GM19099 (cell line): Measurements from ENCODE around the gene MUC4.

ENCODE experiments used
- POLR2A ChIP-seq: IDR thresholded peaks from 3 replicates; pipeline ENCODE4 v1.6.1; 2011; ENCODE audit warnings: low read depth; ENCODE audit not compliant: insufficient read length; ENCODE audit errors: extremely low read depth

Gene MUC4

DNA sequence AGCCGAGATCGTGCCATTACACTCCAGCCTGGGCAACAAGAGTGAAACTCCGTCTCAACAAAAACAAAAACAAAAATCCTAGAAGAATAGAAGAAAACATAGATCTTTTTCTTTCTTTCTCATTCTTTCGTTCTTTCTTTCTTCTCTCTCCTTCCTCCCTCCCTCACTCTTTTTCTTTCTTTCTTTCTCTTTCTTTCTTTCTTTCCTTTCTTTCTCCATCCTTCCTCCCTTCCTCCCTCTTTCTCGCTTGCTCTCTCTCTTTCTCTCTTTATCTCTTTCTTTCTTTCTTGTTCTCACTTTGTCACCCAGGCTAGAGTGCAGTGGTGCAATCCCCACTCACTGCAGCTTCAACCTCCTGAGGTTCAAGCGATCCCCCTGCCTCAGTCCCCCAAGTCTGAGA is 33.8 kb upstream of the MUC4 start:
- TF ChIP-seq POLR2A, result no peak

DNA sequence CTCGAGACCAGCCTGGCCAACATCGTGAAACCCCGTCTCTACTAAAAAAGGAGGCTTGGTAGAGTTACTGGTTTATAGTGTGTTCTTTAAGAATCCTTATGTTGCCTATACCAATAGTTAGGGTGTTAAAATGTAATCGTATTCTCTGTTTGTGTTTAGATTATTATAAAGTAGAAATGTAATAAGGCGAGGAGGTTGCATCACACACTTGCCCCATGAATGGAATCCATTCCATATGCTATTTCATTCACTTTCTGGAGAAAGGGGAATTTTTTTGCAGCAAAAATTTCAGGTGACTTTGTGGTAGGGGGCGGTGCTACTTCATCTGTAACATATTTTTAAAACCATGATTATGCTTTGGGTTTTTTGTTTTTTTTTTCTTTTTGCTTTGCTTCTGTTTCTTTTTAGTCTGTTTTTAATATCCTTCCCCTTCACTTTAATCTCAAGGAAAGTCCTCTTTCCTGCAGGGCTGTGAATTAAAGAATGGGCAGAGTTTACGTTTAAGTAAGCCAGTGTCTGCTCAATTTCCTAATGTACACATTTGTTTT is 33.0 kb upstream of the MUC4 start:
- no peak for TF ChIP-seq POLR2A

DNA sequence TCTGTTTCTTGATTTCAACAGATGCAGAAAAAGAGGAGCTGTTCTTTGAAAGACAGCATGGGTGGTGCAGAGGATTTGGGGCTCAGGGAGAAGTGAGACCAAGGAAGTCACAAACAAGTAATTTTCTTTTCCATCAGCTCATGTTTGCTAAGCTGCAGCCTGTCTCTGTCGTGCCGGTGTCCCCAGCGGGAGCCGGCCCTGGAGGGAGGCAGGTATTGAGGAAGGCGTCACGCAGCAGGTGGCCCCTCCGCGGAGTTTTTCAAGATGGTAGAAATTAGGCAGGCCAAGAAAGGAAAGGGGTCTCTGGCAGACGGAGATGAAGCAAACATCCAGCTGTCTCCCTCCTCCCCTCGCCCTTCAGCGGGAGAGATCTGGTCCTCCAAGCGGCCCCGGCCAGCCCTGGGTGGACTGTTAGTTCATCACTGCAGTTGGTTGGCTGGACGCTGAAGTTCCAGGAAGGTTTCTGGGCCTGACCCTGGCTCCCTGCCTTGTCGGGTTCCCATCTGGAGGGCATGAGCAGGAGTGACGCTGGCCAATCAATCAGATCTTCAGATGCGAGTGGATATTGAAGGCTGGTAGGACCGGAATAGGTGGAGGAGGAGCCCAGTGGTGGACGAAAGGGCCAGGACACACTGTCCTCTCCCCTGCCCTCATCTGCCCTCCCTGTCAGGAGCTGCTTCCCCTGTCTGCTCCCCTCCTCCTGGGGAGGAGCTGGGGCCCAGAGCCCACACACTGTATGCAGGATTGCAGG is 27.7 kb upstream of the MUC4 start:
- TF ChIP-seq POLR2A, result no peak

DNA sequence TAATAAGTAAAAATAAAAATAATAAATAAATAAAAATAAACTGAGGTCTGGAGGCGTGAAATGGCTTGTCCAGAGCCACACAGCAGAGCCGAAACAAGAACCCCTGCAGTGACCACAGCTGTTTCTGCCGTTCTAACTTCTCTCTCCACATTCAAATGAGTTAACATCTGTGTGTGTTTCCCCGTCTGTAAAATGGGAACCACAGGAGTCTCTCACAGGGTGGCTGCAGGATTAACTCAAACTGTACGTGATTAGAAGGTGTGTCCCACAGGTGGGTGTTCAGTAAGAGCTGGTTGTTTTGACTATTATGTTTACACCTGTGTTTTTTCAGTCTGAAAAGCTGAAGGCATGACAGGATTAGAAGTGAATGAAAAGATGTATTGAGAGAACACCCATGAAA is 27.0 kb upstream of the MUC4 start:
- TF ChIP-seq POLR2A, result no peak

DNA sequence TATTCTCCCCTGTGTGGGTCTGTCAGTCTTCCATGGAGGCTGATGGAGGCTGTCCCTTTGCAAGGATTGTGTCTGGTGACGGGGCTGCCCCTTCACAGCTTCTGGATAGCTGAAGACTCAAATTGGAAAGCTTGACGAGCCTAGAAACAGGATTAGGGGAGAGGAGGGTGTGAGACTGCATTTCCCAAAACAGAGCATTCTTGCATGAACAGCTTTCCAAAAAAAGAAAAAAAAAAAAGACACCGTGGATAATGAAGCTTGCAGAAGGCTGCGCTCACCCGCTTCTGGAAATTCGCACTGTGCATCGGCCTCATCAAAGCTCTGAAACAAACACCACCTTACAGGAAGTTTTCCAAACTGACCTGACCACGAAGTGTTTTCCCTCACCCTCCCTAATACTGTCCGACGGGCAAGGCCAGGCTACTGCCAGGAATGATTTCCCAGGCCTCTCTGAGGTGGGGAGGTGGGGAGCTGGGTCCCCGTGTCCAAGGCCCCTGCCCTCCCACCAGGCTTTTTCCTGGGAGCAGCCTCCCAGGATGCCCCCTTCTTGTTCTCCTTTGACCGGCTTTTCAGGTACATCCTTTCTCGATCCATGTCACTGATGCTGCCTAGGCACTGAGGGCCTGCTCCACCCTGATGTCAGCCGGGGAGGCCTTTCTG is 24.9 kb upstream of the MUC4 start:
- no peak for TF ChIP-seq POLR2A

DNA sequence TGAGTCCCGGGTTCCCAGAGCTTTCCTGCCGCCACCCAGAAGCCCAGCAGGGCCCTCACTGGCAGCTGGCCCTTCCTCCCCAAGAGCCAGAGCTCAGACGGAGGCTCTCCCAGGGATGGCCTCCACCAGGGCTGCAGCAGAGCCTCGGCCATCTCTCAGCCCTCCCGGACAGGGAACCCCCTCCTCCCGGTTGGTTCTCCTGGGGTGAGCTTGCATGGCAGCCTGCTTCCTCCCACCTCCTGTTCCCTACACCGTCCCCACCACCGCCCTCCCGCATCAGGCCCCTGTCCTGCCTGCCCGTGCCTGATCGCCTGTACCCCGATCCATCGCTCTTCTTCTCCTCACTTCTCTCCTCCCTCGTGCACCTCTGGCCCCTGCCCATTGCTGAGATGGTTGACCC is 24.1 kb upstream of the MUC4 start:
- TF ChIP-seq POLR2A, result no peak

DNA sequence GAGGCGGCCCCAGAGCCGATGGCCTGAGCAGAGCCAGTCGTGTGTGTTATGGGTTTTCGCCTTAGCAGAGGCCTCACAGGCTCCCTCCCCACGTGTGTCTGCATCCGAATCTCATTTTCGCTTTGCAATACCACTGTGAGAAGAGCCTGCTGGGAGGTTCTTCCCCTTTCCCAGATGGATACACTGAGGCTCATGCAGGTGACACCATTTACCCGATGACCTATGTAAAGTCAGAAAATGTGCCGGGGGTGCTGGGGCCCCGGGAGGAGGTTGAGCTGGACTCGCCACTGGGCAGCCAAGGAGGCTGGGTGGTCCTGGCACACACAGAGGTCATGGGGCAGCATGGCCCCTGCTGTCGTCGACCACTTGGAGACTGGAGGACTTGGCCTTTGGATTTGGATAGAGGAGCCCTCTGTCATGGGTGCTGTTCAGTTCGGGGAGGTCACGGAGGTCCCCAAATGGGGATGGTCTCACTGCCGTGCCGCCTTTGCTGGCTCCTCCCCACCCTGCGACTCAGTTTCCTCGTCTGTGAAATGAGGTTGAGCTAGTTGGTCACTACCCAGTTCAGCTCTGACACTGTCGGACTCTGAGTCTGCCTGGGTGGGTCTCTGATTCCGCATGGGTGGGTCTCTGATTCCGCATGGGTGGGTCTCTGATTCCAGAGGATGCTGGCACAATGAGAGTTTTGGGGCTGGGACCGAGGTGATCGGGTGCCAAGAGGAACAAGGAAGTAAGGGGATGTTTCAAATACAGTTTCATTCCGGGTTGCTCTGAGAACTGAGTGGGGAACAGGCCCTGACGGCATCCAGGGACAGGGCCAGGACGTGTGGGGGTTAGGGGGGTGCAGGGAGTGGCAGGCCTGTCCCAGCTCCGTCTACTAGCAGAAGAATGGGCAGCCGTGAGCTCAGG is 23.2 kb upstream of the MUC4 start:
- TF ChIP-seq POLR2A, result no peak

DNA sequence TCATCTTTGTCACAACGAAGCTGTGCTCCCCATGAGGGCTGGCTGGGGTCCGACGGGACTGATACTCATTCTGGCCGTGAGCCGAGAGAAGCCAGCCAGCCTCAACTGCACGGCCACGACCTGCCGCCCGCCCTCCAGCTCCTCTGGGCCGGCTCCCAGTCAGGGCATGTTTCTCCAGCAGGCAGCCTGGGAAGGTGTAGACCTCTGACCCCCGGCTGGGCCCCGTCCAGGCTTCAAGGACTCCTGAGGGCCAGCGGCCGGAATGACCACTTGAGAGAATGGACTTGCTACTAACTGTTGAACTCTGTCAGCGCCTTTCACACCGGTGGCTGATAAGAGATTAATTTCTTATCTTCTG is 18.1 kb upstream of the MUC4 start:
- TF ChIP-seq POLR2A, result no peak

DNA sequence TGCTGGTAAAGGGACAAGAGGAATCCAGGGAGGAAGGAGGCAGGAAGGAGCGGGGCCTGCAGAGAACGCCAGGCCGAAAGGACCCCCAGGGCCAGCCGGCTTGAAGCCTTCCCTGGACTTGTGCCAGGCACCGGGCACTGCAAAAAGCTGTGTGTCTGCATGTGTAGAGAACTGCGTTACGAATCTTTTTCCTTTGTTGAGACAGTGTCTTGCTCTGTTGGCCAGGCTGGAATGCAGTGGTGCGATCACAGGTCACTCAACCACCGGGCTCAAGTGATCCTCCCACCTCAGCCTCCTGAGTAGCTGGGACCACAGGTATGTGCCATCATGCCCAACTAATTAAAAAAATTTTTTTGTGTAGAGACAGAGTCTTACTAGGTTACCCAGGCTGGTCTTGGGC is 17.0 kb upstream of the MUC4 start:
- no peak for TF ChIP-seq POLR2A

DNA sequence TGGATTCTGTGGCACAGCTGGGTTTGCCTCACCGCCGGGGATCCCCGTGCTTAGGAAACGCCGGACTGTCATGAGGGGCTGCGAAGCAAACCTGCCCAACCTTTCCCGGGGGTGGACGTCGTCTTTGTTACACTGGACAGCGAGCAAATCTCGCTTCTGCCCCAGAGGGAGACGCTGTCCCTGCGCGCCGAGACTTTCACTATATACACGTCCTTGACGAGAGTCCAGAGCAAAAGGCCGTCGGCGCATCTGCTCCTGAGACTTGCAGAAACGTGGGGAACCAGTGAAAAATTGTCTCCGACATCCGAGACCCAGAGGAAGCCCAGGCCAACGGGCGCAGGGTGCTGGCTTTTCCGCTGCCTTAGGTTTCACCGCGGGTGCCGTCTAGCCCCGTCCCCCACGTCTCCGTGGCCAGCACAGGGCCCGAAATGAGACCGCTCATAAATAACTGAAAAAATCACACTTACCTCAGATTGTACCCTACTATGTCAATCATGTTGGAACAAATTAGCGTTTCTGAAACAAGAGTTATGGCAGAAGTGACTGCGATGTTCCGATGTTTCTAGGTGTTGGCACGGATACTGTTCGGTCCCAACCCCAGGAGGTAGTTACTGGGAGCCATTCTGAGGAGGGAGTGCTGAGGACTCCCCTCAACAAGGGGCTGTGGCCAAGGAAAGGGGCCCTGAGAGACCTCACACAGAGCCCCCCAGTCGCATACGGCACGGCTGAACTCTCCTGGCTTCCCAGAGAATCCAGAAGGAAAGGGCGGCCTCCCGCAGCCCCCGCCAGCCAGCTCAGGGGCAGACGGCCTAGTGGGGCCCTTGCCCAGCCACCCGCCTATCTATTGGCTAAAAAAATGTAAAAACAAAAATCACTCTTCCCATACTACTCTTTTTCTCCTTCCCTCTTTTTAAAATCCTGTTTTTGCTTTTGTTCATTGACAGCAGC is 14.4 kb upstream of the MUC4 start:
- no peak for TF ChIP-seq POLR2A

DNA sequence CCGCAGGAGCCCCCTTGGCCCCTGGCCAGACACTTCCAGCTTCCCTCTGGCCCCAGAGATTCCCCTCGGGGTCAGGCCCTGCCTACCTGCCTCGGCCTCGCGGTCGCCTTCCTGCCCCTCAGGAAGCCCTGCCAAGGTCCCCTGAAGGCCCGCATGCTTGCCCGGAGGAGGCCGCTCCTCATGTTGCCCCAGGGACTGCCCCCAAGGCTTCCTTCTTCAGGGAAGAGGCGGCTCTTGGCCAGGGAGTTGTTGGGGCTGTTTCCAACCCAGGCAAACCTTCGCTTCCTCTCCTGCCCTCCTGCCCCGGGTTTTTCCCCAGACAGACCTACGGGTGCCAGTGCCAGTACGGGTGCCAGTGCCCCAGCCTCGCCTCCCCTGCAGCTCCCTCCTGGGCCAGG is 13.5 kb upstream of the MUC4 start:
- no peak for TF ChIP-seq POLR2A

DNA sequence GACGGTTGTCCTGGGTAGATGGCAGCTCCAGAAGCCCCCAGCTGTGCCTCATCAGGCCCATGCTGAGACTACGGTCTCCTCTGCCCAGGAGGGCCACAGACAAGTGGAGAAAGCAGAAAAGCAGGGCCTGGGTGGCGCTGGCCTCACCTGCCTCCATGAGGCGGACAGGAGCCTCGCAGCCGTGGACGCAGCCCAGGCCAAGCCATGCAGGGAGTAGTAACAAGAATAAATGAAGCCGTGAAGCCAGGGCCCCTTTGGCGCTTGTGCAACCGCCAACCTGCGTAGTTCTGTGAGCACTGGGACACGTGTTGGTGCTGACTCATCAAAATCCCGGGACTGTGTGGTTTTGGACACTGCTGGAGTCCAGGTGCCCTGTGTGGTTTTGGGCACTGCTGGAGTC is 12.3 kb upstream of the MUC4 start:
- no peak for TF ChIP-seq POLR2A

DNA sequence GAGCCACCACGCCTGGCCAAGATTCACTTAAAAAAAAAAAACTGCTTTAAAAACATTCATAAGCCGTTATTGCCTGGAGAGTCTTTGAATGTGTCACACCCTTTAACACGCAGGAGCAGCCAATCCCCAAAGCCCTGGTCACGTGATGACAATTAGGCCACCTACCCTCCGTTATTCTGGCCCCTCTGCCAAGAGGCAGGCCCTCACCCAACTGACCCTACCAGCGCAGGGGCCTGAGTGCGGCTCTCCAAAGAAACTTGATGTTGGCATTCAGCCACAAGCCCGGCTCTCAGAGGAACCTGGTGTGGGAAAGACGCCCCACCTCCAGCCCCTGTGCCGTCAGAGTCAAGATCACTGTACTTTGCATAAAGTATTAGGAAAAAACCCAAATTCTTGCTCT is 11.6 kb upstream of the MUC4 start:
- no peak for TF ChIP-seq POLR2A

DNA sequence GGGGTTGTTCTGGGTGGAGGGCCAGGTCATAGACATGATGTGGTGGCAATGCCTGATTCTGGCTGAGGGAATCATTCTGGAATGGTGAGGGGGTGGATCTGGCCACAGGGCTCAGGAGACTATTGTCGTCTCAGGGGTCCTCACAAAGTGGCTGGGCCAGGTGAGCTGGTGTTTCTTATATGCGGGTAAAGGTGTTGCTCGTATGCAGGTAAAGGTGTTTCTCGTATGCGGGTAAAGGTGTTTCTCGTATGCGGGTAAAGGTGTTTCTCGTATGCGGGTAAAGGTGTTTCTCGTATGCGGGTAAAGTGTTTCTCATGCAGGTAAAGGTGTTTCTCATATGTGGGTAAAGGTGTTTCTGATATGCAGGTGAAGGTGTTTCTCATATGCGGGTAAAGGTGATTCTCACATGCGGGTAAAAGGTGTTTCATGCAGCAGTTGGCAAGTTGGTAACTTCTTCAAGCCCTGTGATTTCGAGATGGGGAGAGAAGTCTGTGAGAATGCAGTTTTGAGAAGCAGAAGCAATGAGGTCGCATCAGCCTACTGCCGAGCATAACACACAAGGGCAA is 10.5 kb upstream of the MUC4 start:
- TF ChIP-seq POLR2A, result no peak
